ENCODE results near the gene SMPD2. TPM values are rescaled to one million over a fixed set of nuclear protein-coding genes. Genes with fewer than 3 reads are reported as not detected.
"Not testable (repeated sequence)": the region's sequence is repeated elsewhere in the genome, so short reads cannot be mapped to it uniquely, and the experiment has no call there.

SMPD2 gene
- total RNA-seq, 1 donor from 2014 or later: 19.7 TPM

GRCh38 chr6:109460161-109460829, 19.8 kb downstream of the SMPD2 start:
- Histone ChIP-seq H3K27me3 (ENCODE audit: control insufficient read depth, insufficient read depth, low read length) (no peaks in the 10 kb centered on the region), H3K4me3 (ENCODE audit: low read depth, low read length) (no peak overlapping the region), H3K36me3 (ENCODE audit: control insufficient read depth, insufficient read depth, low read length) (peaks cover 1% of the 10 kb centered on the region)
- no peak for TF ChIP-seq CTCF (IDR thresholded peaks at IDR 0.05; ENCODE audit: insufficient read depth, low read length, severe bottlenecking)
- no peak for DNase-seq (ENCODE audit: low read depth)
- no peak for FAIRE-seq

- H3K4me3 ChIP-seq (ENCODE audit: low read depth, low read length); DNase-seq (ENCODE audit: low read depth); H3K27me3 ChIP-seq (ENCODE audit: control insufficient read depth, insufficient read depth, low read length); FAIRE-seq; H3K36me3 ChIP-seq (ENCODE audit: control insufficient read depth, insufficient read depth, low read length): not testable (repeated sequence)
Measured at GRCh38 chr6:109461205-109461604, 20.7 kb downstream of the SMPD2 start.

GRCh38 chr6:109461733-109462526, 21.4 kb downstream of the SMPD2 start:
- DNase-seq (ENCODE audit: low read depth) (peak; percentile 83), FAIRE-seq (no peak)
- Histone ChIP-seq H3K36me3 (ENCODE audit: control insufficient read depth, insufficient read depth, low read length) (peaks cover 4% of the 10 kb centered on the region), H3K27me3 (ENCODE audit: control insufficient read depth, insufficient read depth, low read length) (no peaks in the 10 kb centered on the region), H3K4me3 (ENCODE audit: low read depth, low read length) (no peak overlapping the region)
- TF ChIP-seq CTCF (IDR thresholded peaks at IDR 0.05; ENCODE audit: insufficient read depth, low read length, severe bottlenecking): no peak

GRCh38 chr6:109465772-109466171, 25.2 kb downstream of the SMPD2 start:
- peaks cover 8% of the 10 kb centered on the region for H3K36me3 ChIP-seq (ENCODE audit: control insufficient read depth, insufficient read depth, low read length)
- no peak for TF ChIP-seq CTCF (IDR thresholded peaks at IDR 0.05; ENCODE audit: insufficient read depth, low read length, severe bottlenecking)
- no peaks in the 10 kb centered on the region for H3K27me3 ChIP-seq (ENCODE audit: control insufficient read depth, insufficient read depth, low read length)
- FAIRE-seq: no peak
- no peak overlapping the region for H3K4me3 ChIP-seq (ENCODE audit: low read depth, low read length)
- DNase-seq (ENCODE audit: low read depth): no peak

DNA sequence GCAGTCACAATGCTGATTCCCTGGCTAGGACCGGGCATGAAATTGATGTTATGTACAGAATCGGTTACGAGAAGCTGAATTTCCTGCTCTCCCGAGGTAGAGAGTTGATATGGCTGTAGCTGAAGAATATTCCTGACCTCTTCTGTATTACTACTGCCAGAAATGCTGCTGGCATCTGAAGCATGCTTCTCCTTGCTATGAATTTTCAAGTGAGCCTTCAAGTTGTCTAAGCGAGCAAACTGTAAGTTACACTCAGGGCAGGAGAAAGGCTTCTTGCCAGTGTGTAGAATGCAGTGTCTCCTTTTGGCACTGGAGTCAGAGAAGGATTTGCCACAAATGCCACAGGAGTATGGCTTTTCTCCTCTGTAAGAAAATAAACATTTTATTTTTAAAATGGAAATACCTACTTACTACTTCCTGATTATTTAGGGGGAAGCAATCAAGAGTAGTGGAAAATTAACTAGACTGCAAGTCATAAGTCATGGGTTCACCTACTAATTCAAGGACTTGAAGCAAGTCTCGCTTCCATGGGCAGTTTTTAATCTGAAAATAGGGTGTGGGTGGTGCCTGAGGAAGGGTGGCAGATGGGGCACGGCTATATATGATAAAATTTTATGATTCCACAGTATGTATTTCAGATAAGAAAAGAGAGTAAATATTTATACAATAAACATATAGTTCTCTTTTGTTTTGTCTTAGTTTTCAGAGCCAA, 25.8 kb downstream of the SMPD2 start:
- FAIRE-seq: no peak
- no peak overlapping the region for H3K4me3 ChIP-seq (ENCODE audit: low read depth, low read length)
- no peak for TF ChIP-seq CTCF (IDR thresholded peaks at IDR 0.05; ENCODE audit: insufficient read depth, low read length, severe bottlenecking)
- no peaks in the 10 kb centered on the region for H3K27me3 ChIP-seq (ENCODE audit: control insufficient read depth, insufficient read depth, low read length)
- H3K36me3 ChIP-seq (ENCODE audit: control insufficient read depth, insufficient read depth, low read length): peaks cover 10% of the 10 kb centered on the region
- no peak for DNase-seq (ENCODE audit: low read depth)

DNA sequence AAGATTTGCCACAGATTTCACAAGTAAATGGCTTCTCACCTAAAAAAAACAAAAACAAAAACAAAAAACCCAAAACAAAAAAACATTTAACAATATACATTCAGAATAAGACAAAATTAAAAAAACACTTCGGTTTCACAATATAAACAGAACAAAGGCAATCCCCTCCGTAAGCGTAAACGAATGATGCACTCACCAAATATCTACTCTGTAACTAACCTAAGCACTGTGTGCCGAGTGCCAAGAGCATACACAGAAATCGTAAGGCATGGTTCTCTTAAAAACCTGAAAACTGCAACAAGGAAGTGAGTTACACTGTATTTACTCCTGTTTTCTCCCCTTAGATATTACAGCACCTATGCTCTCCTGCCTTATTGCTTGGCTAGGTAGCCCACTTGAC, 27.2 kb downstream of the SMPD2 start:
- DNase-seq (ENCODE audit: low read depth) (no peak), FAIRE-seq (no peak)
- Histone ChIP-seq H3K36me3 (ENCODE audit: control insufficient read depth, insufficient read depth, low read length) (peaks cover 15% of the 10 kb centered on the region), H3K27me3 (ENCODE audit: control insufficient read depth, insufficient read depth, low read length) (no peaks in the 10 kb centered on the region), H3K4me3 (ENCODE audit: low read depth, low read length) (no peak overlapping the region)
- no peak for TF ChIP-seq CTCF (IDR thresholded peaks at IDR 0.05; ENCODE audit: insufficient read depth, low read length, severe bottlenecking)
